ENCODE data around the gene CSTPP1. TPM values are rescaled to one million over a fixed set of nuclear protein-coding genes. Genes with fewer than 3 reads are reported as not detected.

CSTPP1 gene
- polyA plus RNA-seq, 1 donor from 2014 or later = 46.4 TPM

DNA sequence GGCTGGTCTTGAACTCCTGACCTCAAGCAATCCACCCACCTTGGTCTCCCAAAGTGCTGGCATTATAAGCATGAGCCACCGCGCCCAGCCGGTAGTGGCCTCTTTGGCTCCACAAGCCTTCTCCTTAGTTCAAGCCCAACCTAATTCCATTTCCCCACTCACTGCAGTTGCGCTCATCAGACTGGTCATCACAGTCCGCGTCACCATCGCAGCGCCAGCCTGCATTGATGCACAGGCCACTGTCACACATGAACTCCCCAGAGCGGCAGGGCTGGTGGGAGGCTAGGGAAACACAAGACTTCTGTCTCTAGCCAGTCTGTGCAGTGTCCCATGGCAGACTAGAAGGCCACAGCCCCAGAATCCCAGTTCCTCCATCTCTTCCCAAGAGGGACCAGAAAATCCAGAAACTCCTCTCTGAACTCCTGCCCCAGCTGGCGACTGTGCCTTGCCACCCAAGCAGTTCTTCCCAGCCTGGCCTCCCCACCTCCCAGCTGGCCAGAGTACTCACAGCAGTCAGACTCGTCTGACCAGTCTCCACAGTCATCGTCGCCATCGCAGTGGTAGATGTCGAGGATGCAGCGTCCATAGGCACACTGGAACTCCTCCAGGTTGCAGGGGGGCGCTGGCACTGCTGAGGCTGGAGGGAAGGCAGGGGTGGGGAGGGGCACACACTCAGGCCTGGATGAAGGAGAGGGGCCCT lies 38.0 kb upstream of the CSTPP1 start:
- H3K36me3 ChIP-seq (ENCODE audit: insufficient read depth, low read length) = no peaks in the 10 kb centered on the region
- no peaks in the 10 kb centered on the region for H4K20me1 ChIP-seq (ENCODE audit: insufficient read depth)
- H3K27ac ChIP-seq (ENCODE audit: low read length) = no peak overlapping the region

GRCh38 chr11:46899501-46900025 lies 37.0 kb upstream of the CSTPP1 start:
- Histone ChIP-seq H3K36me3 (ENCODE audit: insufficient read depth, low read length) (no peaks in the 10 kb centered on the region), H3K4me3 (ENCODE audit: low read length) (no peak overlapping the region), H3K9me2 (ENCODE audit: insufficient read depth, low read length) (no peaks in the 10 kb centered on the region), H3K27me3 (ENCODE audit: insufficient read depth, low read depth, low read length) (no peaks in the 10 kb centered on the region), H3K9ac (ENCODE audit: low read length) (no peak overlapping the region), H3F3A (ENCODE audit: insufficient read depth, low read length, poor library complexity, severe bottlenecking) (no peaks in the 10 kb centered on the region), H3K4me2 (ENCODE audit: low read length) (no peak overlapping the region), H2AFZ (ENCODE audit: low read depth, low read length) (no peak overlapping the region), H3K27ac (ENCODE audit: low read length) (no peak overlapping the region), H3K9me3 (ENCODE audit: low read length) (no peaks in the 10 kb centered on the region), H3K79me2 (replicated peaks; ENCODE audit: insufficient read depth, low read length) (no peaks in the 10 kb centered on the region), H4K20me1 (ENCODE audit: insufficient read depth) (no peaks in the 10 kb centered on the region)
- no peak for TF ChIP-seq EP300 (conservative IDR thresholded peaks at IDR 0.05; ENCODE audit: poor library complexity, severe bottlenecking)
- TF ChIP-seq POLR2AphosphoS5 (IDR thresholded peaks at IDR 0.05) = no peak
- no peak for TF ChIP-seq EZH2 (IDR thresholded peaks at IDR 0.05; ENCODE audit: borderline replicate concordance, insufficient read depth, low read length, poor library complexity, severe bottlenecking)
- TF ChIP-seq TAF1 (IDR thresholded peaks at IDR 0.05; ENCODE audit: low read depth) = no peak
- no peak for TF ChIP-seq CTCF (IDR thresholded peaks at IDR 0.05; ENCODE audit: poor library complexity, severe bottlenecking)
- no peak for TF ChIP-seq MXI1 (conservative IDR thresholded peaks at IDR 0.05; ENCODE audit: poor library complexity, severe bottlenecking)

More for the DNA sequence above, 38.0 kb upstream of the CSTPP1 start:
- H3K79me2 ChIP-seq (replicated peaks; ENCODE audit: insufficient read depth, low read length) = no peaks in the 10 kb centered on the region
- no peaks in the 10 kb centered on the region for H3F3A ChIP-seq (ENCODE audit: insufficient read depth, low read length, poor library complexity, severe bottlenecking)
- no peaks in the 10 kb centered on the region for H3K9me3 ChIP-seq (ENCODE audit: low read length)
- H3K9ac ChIP-seq (ENCODE audit: low read length) = no peak overlapping the region
- H3K4me3 ChIP-seq (ENCODE audit: low read length) = no peak overlapping the region
- H3K27me3 ChIP-seq (ENCODE audit: insufficient read depth, low read depth, low read length) = no peaks in the 10 kb centered on the region
- TF ChIP-seq TAF1 (IDR thresholded peaks at IDR 0.05; ENCODE audit: low read depth) (no peak), RAD21 (conservative IDR thresholded peaks at IDR 0.05) (no peak), MXI1 (conservative IDR thresholded peaks at IDR 0.05; ENCODE audit: poor library complexity, severe bottlenecking) (no peak), EZH2 (IDR thresholded peaks at IDR 0.05; ENCODE audit: borderline replicate concordance, insufficient read depth, low read length, poor library complexity, severe bottlenecking) (no peak), POLR2AphosphoS5 (IDR thresholded peaks at IDR 0.05) (no peak), SMC3 (conservative IDR thresholded peaks at IDR 0.05; ENCODE audit: poor library complexity) (no peak), REST (IDR thresholded peaks at IDR 0.05; ENCODE audit: borderline replicate concordance) (no peak), EP300 (conservative IDR thresholded peaks at IDR 0.05; ENCODE audit: poor library complexity, severe bottlenecking) (no peak), CTCF (IDR thresholded peaks at IDR 0.05; ENCODE audit: poor library complexity, severe bottlenecking) (no peak)
- H3K9me2 ChIP-seq (ENCODE audit: insufficient read depth, low read length) = no peaks in the 10 kb centered on the region
- no peak overlapping the region for H3K4me2 ChIP-seq (ENCODE audit: low read length)
- no peak overlapping the region for H2AFZ ChIP-seq (ENCODE audit: low read depth, low read length)
